Non-pigmented ciliary epithelial cell (primary cell): ENCODE measurements around the gene ATP5MC2.
"Not testable (repeated sequence)": the region's sequence is repeated elsewhere in the genome, so short reads cannot be mapped to it uniquely, and the experiment has no call there.

ENCODE experiments used
- DNase-seq: peaks from one replicate; pipeline ENCODE4 v3.0.0-alpha.2; 2010; ENCODE audit warnings: low read depth

Gene ATP5MC2

DNA sequence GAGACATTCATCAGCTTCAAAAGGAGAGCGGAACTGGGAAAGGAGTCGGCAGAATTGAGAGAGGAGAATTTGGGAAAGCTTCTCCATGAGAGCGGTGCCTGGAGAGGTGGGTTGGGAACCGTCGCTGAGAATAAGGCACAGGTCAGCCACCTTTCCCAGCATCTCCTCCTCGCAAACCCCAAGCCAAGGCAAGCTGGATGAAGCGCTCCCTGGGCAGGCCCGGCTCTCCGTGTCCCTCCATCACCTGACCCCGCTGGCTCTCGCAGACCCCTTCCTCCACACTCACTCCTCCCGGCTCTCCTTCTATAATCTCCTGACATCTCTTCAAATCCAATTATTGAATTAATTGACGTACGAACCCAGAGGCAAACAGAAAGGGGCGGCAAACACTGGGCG lies 18.9 kb upstream of the ATP5MC2 start:
- DNase-seq: no peak

GRCh38 chr12:53688134-53688533 lies 12.3 kb upstream of the ATP5MC2 start:
- DNase-seq: no peak

DNA sequence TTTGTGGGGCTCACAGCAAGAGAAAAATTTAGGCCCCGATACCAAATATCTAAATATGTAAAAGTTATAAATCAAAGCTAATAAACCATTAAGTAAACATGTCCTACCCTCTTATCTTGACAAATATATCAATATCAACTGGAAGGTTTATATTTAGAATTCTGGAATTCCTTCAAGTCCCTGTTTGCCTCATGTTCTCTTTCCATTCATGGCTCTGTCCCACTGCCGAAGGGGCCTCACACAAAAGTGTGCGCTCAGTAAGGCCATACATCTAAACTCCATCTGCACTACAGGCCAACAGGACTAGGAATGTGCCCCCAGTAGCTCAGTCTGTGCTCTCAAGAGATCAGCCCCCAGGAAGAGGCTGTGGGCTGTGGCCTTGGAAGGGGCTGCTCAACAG lies 10.6 kb upstream of the ATP5MC2 start:
- no peak for DNase-seq

GRCh38 chr12:53684654-53685220 lies 8.9 kb upstream of the ATP5MC2 start:
- no peak for DNase-seq

GRCh38 chr12:53683983-53684382 lies 8.1 kb upstream of the ATP5MC2 start:
- DNase-seq: no peak

DNA sequence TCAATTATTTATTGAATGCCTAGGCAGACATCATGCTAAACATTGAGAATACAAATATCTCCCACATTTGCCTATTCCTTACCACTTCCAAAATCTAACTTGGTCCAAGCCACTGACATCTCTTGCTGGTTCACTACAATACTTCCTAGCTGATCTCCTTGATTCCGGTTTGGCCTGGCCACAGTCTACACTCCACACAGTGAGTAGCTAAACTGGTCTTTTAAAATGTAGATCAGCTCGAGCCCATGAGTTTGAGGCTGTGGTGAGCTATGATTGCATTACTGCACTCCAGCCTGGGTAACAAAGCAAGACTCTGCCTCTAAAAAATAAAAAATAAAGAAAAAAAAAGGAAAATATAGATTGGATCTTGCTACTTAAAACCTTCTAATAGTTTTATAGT lies 7.6 kb upstream of the ATP5MC2 start:
- DNase-seq: no peak

GRCh38 chr12:53680061-53680460 lies 4.2 kb upstream of the ATP5MC2 start:
- DNase-seq: not testable (repeated sequence)

- DNase-seq: no peak
These were observed 1.9 kb upstream of the ATP5MC2 start for GRCh38 chr12:53677800-53678148.

GRCh38 chr12:53677016-53677799 lies 1.3 kb upstream of the ATP5MC2 start:
- no peak for DNase-seq

GRCh38 chr12:53676656-53677015 lies 753 bp upstream of the ATP5MC2 start:
- no peak for DNase-seq

DNA sequence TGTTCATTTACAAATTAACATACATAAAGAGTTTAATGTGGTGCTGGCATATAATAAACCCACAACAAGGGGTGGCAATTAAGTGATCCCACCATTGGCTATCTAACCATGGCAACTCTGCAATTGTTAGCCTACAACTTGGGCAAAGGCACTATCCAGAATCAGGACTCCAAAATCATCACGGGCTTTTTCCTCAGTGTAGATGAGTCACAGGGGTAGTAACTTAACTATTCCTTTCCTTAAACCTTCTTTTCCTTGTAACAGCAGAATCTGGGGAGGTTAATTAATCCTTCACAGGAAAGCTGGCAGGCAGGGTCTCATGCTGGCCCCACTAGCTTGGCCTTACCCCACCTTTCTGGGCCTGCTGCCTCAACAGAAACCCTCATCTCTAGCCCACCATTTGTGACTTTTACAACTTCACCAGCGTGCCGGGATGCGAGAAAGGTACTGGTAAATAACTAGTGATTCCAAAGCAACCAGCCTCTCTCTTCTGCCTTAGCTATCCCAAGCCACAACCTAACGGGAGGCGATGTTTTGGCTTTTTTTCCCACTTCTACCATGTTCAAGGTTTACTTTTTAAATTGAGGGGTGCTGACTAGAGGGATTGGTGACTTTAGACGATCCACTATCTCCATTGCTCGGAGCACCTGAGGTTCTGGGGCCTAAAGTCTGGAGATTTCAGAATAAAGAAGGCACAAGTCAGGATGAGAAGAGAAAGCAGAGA lies 744 bp downstream of the ATP5MC2 start:
- DNase-seq: no peak

DNA sequence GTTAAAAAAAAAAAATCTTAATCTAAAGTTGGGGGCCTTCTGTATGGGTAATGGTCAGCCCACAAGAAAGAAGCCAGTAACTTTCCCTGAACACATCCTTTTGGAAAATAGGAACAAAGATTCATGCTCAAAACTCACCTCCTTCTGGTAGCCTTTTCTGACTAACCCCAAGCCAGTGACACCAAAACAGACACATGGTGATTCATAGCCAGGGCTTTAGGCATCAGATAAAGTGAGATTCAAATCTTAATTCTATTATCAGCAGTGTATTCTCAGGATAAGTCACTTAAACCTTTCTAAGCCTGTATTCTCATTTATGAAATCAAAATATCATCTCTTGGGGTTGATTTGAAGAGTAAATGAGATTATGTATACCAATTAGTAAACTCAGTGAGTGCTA lies 4.9 kb downstream of the ATP5MC2 start:
- no peak for DNase-seq

DNA sequence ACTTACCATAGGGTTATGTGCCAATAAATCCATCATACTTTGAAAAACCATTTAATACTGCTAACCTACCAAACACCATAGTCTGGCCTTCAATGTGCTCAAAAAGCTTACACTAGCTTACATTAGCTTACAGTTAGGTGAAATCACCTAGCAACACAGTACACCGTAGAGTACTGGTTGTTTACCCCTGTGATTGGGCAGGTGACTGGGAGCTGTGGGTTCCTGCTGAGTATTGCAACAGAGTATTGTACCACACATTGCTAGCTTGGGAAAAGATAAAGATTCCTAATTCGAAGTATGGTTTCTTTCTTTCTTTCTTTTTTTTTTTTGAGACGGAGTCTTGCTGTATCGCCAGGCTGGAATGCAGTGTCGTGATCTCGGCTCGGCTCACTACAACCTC lies 5.6 kb downstream of the ATP5MC2 start:
- DNase-seq: no peak

DNA sequence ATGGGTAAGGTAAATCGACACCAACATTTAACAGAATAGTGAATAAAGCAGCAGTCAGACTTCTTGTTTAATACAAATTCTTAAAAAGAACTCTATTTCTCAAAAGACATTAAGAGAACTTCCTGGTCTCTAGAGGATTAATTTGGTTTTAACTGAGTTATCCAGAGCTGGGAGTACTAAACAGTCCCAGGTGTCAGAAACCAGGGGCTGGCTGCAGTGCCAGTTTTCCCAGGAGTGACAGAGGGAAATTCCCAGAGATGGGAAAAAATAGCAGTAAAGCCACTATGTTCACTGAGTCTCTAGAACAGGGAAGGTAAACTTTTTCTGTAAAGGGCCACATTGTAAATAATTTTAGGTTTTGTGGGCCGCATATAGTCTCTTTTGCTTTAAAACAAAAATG lies 8.8 kb downstream of the ATP5MC2 start:
- no peak for DNase-seq

DNA sequence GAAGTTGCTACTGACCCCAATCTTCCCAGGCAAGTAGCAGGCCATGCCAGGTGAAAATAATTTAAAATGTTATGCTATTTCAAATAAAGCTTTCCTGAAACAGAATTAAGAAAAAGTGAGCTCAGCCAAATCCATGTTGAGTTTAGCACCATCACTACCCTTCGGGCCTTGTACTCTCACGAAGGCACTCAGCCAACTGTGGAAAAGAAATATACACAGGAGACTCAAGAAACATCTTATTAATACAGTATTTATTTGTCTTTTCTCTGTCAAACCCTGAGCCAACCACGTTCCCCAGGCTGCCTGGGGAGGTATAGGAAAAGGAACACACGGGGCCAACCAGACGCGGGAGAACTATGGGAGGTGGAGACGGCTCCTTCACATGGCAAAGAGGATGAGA lies 10.9 kb downstream of the ATP5MC2 start:
- DNase-seq: no peak

- DNase-seq: no peak
These were observed 11.7 kb downstream of the ATP5MC2 start for GRCh38 chr12:53664191-53664590.

DNA sequence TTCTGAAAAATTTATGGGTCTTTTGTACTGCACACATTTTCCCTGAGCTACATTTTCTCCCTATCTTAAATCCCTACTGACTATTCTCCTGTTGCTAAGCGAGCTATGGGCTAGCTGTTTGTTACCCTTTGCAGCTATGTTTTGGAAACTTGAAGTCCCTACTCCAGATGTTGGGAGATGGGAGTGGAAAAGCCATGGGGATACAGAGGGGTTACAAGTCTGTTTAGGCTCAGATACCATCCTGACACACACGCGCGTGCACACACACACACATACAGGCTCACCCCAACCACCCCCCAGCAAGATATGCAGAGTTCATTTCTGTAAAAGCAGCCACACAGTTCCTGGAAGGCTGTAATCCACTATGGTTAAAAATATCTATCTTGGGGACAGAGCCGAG lies 15.8 kb downstream of the ATP5MC2 start:
- no peak for DNase-seq

GRCh38 chr12:53659571-53659981 lies 16.3 kb downstream of the ATP5MC2 start:
- no peak for DNase-seq

- DNase-seq: no peak
These were observed 16.8 kb downstream of the ATP5MC2 start for GRCh38 chr12:53659011-53659551.

- no peak for DNase-seq
These were observed 18.8 kb downstream of the ATP5MC2 start for GRCh38 chr12:53657041-53657440.

- no peak for DNase-seq
These were observed 22.3 kb downstream of the ATP5MC2 start for GRCh38 chr12:53653595-53653994.

DNA sequence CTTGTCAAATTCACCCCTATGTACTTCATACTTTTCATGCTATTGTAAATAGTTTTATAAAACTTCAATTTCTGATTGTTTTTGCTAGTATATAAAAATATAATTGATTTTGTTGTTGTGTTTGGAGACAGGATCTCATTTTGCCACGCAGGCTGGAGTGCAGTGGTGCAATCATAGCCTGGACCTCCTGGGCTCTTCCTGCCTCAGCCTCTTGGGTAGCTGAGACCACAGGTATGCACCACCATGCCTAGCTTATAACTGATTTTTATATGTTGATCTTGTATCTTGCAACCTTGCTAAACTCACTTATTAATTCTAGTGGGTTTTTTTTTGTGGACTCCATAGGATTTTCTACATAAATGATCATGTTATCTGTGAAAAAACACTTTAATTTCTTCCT lies 23.5 kb downstream of the ATP5MC2 start:
- no peak for DNase-seq

DNA sequence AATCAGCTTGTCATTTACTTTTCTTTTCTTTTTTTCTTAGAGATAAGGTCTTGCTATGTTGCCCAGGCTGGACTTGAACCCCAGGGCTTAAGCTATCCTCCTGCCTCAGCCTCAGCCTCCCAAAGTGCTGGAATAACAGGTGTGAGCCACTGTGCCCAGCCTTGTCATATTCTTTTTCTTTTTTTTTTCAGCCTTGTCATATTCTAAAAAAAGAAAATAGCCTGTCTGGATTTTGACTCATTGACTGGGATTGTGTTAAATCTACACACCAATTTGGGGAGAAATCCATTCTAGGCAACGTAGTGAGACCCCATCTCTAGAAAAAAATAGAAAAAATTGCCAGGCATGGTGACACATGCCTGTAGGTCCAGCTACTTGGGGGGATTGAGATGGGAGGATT lies 24.1 kb downstream of the ATP5MC2 start:
- DNase-seq: no peak
